GM23338 (cell line): ENCODE data around the gene CFAP299. TPM values are rescaled to one million over a fixed set of nuclear protein-coding genes. Genes with fewer than 3 reads are reported as not detected.

Source experiments
- ATAC-seq: fragments of 200-7000 bp; cut with Tn5 transposase; 3 replicates; pipeline ENCODE4 v1.9.1; 2020
- DNase-seq: peaks from one replicate; pipeline ENCODE4 v3.0.0-alpha.2; 2015; ENCODE audit warnings: low spot score
- H2AFZ ChIP-seq: fragments of 200-600 bp; sonication (generic); 2 replicates; pipeline ENCODE4 v1.8.0; 2016; ENCODE audit warnings: antibody characterized with exemption, mild to moderate bottlenecking, moderate library complexity
- H3F3A ChIP-seq: fragments of 200-600 bp; sonication (generic); replicated peaks from 2 replicates; pipeline ENCODE4 v1.8.0; 2017; ENCODE audit warnings: antibody characterized with exemption, mixed run types, low read depth
- H3K27ac ChIP-seq: fragments of 200-600 bp; sonication (generic); 2 replicates; pipeline ENCODE4 v1.6.1; 2016; ENCODE audit warnings: low read depth
- H3K27me3 ChIP-seq: fragments of 200-600 bp; sonication (generic); 2 replicates; pipeline ENCODE4 v1.8.0; 2016; ENCODE audit warnings: mild to moderate bottlenecking, mixed run types, moderate library complexity; ENCODE audit not compliant: insufficient read depth
- H3K36me3 ChIP-seq: fragments of 200-600 bp; sonication (generic); 2 replicates; pipeline ENCODE4 v1.8.0; 2016; ENCODE audit warnings: mild to moderate bottlenecking; ENCODE audit not compliant: insufficient read depth
- H3K4me1 ChIP-seq: fragments of 200-600 bp; sonication (generic); 2 replicates; pipeline ENCODE4 v1.8.0; 2016; ENCODE audit warnings: mild to moderate bottlenecking, moderate library complexity; ENCODE audit not compliant: insufficient read depth
- H3K4me2 ChIP-seq: fragments of 200-600 bp; sonication (generic); 2 replicates; pipeline ENCODE4 v1.7.1; 2017; ENCODE audit warnings: mixed run types
- H3K4me3 ChIP-seq: fragments of 200-600 bp; sonication (generic); 2 replicates; pipeline ENCODE4 v1.6.1; 2016; ENCODE audit warnings: mixed run types
- H3K79me2 ChIP-seq: fragments of 200-600 bp; sonication (generic); replicated peaks from 2 replicates; pipeline ENCODE4 v1.8.0; 2017; ENCODE audit warnings: mild to moderate bottlenecking; ENCODE audit not compliant: insufficient read depth
- H3K9me2 ChIP-seq: fragments of 200-600 bp; sonication (generic); 2 replicates; pipeline ENCODE4 v1.8.0; 2017; ENCODE audit not compliant: insufficient read depth
- H4K20me1 ChIP-seq: fragments of 200-600 bp; sonication (generic); replicated peaks from 2 replicates; pipeline ENCODE4 v1.8.0; 2017; ENCODE audit warnings: mild to moderate bottlenecking; ENCODE audit not compliant: insufficient read depth
- H3K27ac Mint-ChIP-seq: 2 replicates; pipeline ENCODE4 v1.8.0; 2020; ENCODE audit warnings: inconsistent platforms, mild to moderate bottlenecking, moderate library complexity, mixed read lengths
- H3K27me3 Mint-ChIP-seq: 3 replicates; pipeline ENCODE4 v1.8.0; 2022; ENCODE audit warnings: low read depth, mild to moderate bottlenecking, moderate library complexity, mixed read lengths, inconsistent platforms; ENCODE audit not compliant: insufficient read depth, poor library complexity
- H3K36me3 Mint-ChIP-seq: 3 replicates; pipeline ENCODE4 v1.8.0; 2021; ENCODE audit warnings: low read depth, mild to moderate bottlenecking, inconsistent platforms, moderate library complexity, mixed read lengths
- H3K4me1 Mint-ChIP-seq: 3 replicates; pipeline ENCODE4 v1.8.0; 2020; ENCODE audit warnings: mild to moderate bottlenecking, inconsistent platforms, mixed read lengths
- H3K4me3 Mint-ChIP-seq: 3 replicates; pipeline ENCODE4 v1.8.0; 2021; ENCODE audit warnings: moderate library complexity, mild to moderate bottlenecking, inconsistent platforms, mixed read lengths
- H3K9me3 Mint-ChIP-seq: 3 replicates; pipeline ENCODE4 v1.8.0; 2020; ENCODE audit warnings: moderate library complexity, mild to moderate bottlenecking, inconsistent platforms, mixed read lengths
- CREB1 ChIP-seq: fragments of 250-450 bp; sonication (Bioruptor Pico); IDR thresholded peaks from 2 replicates; pipeline ENCODE4 v1.5.0; 2020; ENCODE audit warnings: low read depth, mild to moderate bottlenecking, moderate library complexity
- CTCF ChIP-seq, 2 experiments: fragments of 200-600 bp in 1 of 2; sonication (generic) in 1 of 2; conservative IDR thresholded peaks; 2 replicates each; pipeline versions ENCODE4 v1.5.1 to v1.6.1; 2016 to 2017; ENCODE audit warnings: antibody characterized with exemption in 2 of 2, low read depth in 2 of 2, mild to moderate bottlenecking in 2 of 2, moderate library complexity in 1 of 2
- ETS1 ChIP-seq: IDR thresholded peaks from 2 replicates; pipeline ENCODE4 v1.6.1; 2016; ENCODE audit warnings: antibody characterized with exemption
- EZH2 ChIP-seq: fragments of 200-600 bp; sonication (generic); IDR thresholded peaks from one replicate; pipeline ENCODE4 v1.8.0; 2017; ENCODE audit warnings: antibody characterized with exemption, mild to moderate bottlenecking, low read depth; ENCODE audit not compliant: unreplicated experiment
- EZH2phosphoT487 ChIP-seq: fragments of 200-600 bp; sonication (generic); IDR thresholded peaks from one replicate; pipeline ENCODE4 v1.8.1; 2018; ENCODE audit warnings: antibody characterized with exemption; ENCODE audit not compliant: unreplicated experiment
- NANOG ChIP-seq: IDR thresholded peaks from 2 replicates; pipeline ENCODE4 v1.6.1; 2016; ENCODE audit warnings: antibody characterized with exemption, borderline replicate concordance
- POLR2AphosphoS5 ChIP-seq: IDR thresholded peaks from 2 replicates; pipeline ENCODE4 v1.6.1; 2016; ENCODE audit warnings: antibody characterized with exemption, low read depth
- STAT1 ChIP-seq: IDR thresholded peaks from one replicate; pipeline ENCODE4 v1.6.1; 2016; ENCODE audit warnings: antibody characterized with exemption; ENCODE audit not compliant: unreplicated experiment
- ZNF331 ChIP-seq: fragments of 250-450 bp; sonication (Bioruptor Pico); IDR thresholded peaks from 2 replicates; pipeline ENCODE4 v1.5.0; 2020; ENCODE audit warnings: low read depth, mild to moderate bottlenecking, moderate library complexity
- polyA plus RNA-seq: library from polyadenylated mRNA; unstranded; fragments of >200 nt; fragmentation: Nextera tagmentation; extraction: Ambion mirVana; gene quantifications from 2 replicates; pipeline ENCODE4 v1.2.1, GENCODE V29; 2016
- total RNA-seq: library from RNA; depleted of rRNA; stranded (reverse); fragments of >200 nt; shearing (Covaris generic); gene quantifications from 2 replicates; pipeline ENCODE4 v1.2.3, GENCODE V29; 2014

Gene CFAP299
- total and polyA plus RNA-seq, 2 experiments from 2014 or later: not detected

GRCh38 chr4:80532674-80533333 lies 197.3 kb downstream of the CFAP299 start:
- peak overlapping the region; percentile 85 for H3K27ac Mint-ChIP-seq

GRCh38 chr4:80535551-80535950 lies 200.0 kb downstream of the CFAP299 start:
- Histone ChIP-seq H3K27ac (no peak overlapping the region), H4K20me1 (no peaks in the 10 kb centered on the region), H3K4me3 (no peak overlapping the region), H3K36me3 (no peaks in the 10 kb centered on the region), H3K27me3 (no peaks in the 10 kb centered on the region), H2AFZ (no peak overlapping the region), H3F3A (no peaks in the 10 kb centered on the region), H3K4me2 (no peak overlapping the region), H3K9me2 (no peaks in the 10 kb centered on the region), H3K79me2 (no peaks in the 10 kb centered on the region), H3K4me1 (peaks cover 25% of the 10 kb centered on the region)
- H3K4me3 Mint-ChIP-seq: no peak overlapping the region
- DNase-seq (no peak), ATAC-seq (no peak)
- no peaks in the 10 kb centered on the region for H3K36me3 Mint-ChIP-seq
- no peaks in the 10 kb centered on the region for H3K27me3 Mint-ChIP-seq
- H3K9me3 Mint-ChIP-seq: no peaks in the 10 kb centered on the region
- peaks cover 29% of the 10 kb centered on the region for H3K4me1 Mint-ChIP-seq
- TF ChIP-seq EZH2 (no peak), EZH2phosphoT487 (no peak), ZNF331 (CRISPR knock-in tag) (no peak), ETS1 (no peak), POLR2AphosphoS5 (no peak), STAT1 (no peak), NANOG (no peak)
- H3K27ac Mint-ChIP-seq: no peak overlapping the region

More at GRCh38 chr4:80532674-80533333, 197.3 kb downstream of the CFAP299 start:
- peak overlapping the region; percentile 40 for H3K4me2 ChIP-seq
- DNase-seq (peak; percentile 19), ATAC-seq (peak; percentile 66)
- no peaks in the 10 kb centered on the region for H4K20me1 ChIP-seq
- Mint-ChIP-seq H3K4me3 (no peak overlapping the region; the same call in 2 of the 3 replicates), H3K36me3 (no peaks in the 10 kb centered on the region), H3K27me3 (no peaks in the 10 kb centered on the region), H3K4me1 (peaks cover 18% of the 10 kb centered on the region), H3K9me3 (no peaks in the 10 kb centered on the region)
- H3K4me3 ChIP-seq: peak overlapping the region; percentile 4
- no peaks in the 10 kb centered on the region for H3K79me2 ChIP-seq
- TF ChIP-seq POLR2AphosphoS5: no peak
- H3K27ac ChIP-seq: peak overlapping the region; percentile 36
- H3K4me1 ChIP-seq: peaks cover 25% of the 10 kb centered on the region
- no peaks in the 10 kb centered on the region for H3F3A ChIP-seq
- no peaks in the 10 kb centered on the region for H3K27me3 ChIP-seq
- no peak overlapping the region for H2AFZ ChIP-seq
- H3K9me2 ChIP-seq: no peaks in the 10 kb centered on the region
- no peaks in the 10 kb centered on the region for H3K36me3 ChIP-seq

GRCh38 chr4:80538276-80538926 lies 202.9 kb downstream of the CFAP299 start:
- no peak overlapping the region for H3K27ac Mint-ChIP-seq
- H3K4me3 ChIP-seq: no peak overlapping the region
- no peaks in the 10 kb centered on the region for H3K27me3 ChIP-seq
- H3K36me3 Mint-ChIP-seq: no peaks in the 10 kb centered on the region
- H3K79me2 ChIP-seq: no peaks in the 10 kb centered on the region
- ATAC-seq (no peak), DNase-seq (no peak)
- no peaks in the 10 kb centered on the region for H3K9me3 Mint-ChIP-seq
- H3K36me3 ChIP-seq: no peaks in the 10 kb centered on the region
- H3K4me1 ChIP-seq: peaks cover 6% of the 10 kb centered on the region
- no peak overlapping the region for H2AFZ ChIP-seq
- no peak overlapping the region for H3K27ac ChIP-seq
- H3K4me3 Mint-ChIP-seq: no peak overlapping the region
- no peaks in the 10 kb centered on the region for H3K9me2 ChIP-seq
- H3K4me2 ChIP-seq: no peak overlapping the region
- peaks cover 3% of the 10 kb centered on the region for H3K27me3 Mint-ChIP-seq
- H3F3A ChIP-seq: no peaks in the 10 kb centered on the region
- H3K4me1 Mint-ChIP-seq: peaks cover 24% of the 10 kb centered on the region
- no peaks in the 10 kb centered on the region for H4K20me1 ChIP-seq
- TF ChIP-seq CREB1 (no peak), ETS1 (no peak), POLR2AphosphoS5 (no peak), CTCF (conservative IDR thresholded peaks at IDR 0.05; ENCODE audit: low read depth in 2 of 2) (no peak)
